NCI-H2196 (cell line): ENCODE results near the gene LRRC4.
A peak's percentile ranks its signal among the peaks of the same experiment; 100 is the strongest.

Experiments
- DNase-seq: peaks from one replicate; lab custom pipeline; 2025; ENCODE audit not compliant: unreplicated experiment; lab: John Stamatoyannopoulos, UW

The LRRC4 gene, protein sequence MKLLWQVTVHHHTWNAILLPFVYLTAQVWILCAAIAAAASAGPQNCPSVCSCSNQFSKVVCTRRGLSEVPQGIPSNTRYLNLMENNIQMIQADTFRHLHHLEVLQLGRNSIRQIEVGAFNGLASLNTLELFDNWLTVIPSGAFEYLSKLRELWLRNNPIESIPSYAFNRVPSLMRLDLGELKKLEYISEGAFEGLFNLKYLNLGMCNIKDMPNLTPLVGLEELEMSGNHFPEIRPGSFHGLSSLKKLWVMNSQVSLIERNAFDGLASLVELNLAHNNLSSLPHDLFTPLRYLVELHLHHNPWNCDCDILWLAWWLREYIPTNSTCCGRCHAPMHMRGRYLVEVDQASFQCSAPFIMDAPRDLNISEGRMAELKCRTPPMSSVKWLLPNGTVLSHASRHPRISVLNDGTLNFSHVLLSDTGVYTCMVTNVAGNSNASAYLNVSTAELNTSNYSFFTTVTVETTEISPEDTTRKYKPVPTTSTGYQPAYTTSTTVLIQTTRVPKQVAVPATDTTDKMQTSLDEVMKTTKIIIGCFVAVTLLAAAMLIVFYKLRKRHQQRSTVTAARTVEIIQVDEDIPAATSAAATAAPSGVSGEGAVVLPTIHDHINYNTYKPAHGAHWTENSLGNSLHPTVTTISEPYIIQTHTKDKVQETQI

GRCh38 chr7:128030654-128031611 is at the start of gene LRRC4:
Gene LRRC4 (minus strand): TSS chr7:128031437. CDS start chr7:128030640, 797 bp downstream.
- peak; percentile 59 for DNase-seq

- DNase-seq, result no peak
These were observed 48.9 kb upstream of the LRRC4 start for GRCh38 chr7:128080169-128080568.

DNA sequence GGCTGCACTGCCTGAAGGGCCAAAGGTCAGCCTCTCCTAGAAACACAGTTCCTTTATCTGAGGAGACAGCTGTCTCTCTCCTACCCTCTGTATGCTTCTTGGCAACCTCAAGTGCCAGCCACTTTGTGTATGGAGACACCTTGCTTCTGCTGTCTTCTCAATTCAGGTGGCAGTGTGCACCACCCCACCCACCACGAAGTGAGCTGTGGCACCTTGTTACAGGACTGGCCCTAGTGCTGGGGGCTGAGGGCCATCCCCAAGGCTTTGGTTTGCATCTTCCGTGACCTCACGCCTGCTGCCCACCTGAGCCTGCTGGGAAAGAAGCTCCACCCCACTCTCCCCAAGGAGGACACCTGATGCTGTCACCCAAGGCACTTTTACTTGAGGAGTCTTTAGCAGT is 47.1 kb upstream of the LRRC4 start:
- no peak for DNase-seq

DNA sequence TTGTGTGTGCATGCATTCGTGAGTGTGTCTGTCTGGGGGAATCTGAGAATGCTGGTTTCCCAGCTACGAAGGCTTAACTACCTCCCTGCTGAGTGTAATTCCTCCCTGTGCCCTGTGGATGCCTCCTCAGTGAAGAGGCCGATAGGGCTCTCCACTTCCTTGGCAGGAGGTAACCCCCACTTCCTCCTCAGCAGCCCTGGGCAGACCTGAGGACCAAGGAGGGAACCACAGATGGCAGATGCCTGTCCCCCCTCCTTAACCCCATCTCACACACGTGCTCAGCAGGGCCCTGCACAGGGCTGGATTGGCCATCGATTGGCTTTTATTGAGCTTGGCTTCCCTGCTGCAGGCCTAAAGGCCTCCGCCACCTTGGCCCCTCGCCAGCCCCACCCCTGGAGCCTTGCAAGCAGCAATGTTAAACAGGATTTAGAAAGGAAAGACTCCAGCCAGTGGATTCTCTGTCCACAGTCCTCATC is 45.6 kb upstream of the LRRC4 start:
- peak; percentile 65 for DNase-seq

DNA sequence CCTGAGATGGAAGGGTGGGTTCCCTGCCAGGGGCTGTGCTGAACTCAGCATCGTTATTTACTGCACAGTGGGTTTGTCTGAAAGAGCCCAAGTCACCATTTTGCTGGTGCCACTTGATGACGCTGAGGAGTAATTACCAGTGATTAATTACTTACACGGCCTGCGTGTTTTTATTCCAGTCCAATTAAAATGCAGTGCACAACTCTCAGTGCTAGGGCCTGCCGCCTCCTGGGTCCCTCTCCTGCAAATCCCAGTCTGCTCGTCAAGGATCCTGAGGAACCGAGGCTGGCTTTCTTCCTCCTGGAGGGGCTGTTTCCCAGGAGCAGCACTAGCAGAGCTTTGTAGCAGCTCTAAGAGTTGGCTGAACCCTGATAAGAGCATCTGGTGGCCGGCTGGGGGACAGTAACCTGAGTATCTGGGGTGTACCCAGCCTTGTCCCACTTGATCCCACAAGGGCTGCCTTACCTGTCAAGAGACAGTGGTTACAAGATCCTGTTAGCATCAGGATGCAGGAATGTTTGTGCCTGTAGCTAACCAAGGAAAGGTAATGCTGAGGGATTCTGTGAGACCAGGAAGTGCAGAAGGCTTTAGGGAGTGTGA is 45.1 kb upstream of the LRRC4 start:
- DNase-seq, result no peak

GRCh38 chr7:128075242-128076095 is 44.2 kb upstream of the LRRC4 start:
- DNase-seq, result no peak

GRCh38 chr7:128074736-128075135 is 43.5 kb upstream of the LRRC4 start:
- DNase-seq, result no peak

GRCh38 chr7:128074336-128074735 is 43.1 kb upstream of the LRRC4 start:
- DNase-seq, result no peak

DNA sequence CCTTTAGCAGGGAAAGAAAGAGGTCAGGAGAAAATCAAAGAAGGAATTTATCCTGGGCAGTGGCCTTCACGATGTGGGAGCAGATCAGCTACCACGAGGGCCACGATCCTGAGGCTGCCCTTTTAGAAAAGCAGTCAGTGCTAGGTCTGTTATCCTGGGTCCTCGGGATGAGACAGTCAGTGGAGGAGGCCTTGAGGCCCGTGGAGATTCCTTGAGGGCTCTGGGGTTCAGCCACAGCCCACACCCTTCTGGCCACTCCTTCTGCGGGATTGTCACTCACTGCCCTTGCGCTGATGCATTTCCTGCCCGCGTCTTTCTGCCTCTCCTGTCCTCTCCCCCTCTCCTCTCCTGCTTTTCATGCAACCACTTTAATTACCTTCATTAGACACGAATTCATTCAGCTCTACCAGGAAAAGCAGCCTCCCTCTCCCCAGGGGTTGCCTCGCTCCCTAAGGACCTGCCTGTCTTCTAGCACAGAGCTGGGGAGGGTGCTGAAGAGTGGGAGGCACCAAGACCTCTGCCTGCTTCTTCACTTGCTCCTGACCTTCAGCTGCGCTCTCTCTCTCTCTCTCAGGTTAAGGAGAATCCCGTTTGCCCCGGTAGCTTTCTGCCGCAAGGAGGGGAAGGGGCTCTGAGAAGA is 42.6 kb upstream of the LRRC4 start:
- no peak for DNase-seq

DNA sequence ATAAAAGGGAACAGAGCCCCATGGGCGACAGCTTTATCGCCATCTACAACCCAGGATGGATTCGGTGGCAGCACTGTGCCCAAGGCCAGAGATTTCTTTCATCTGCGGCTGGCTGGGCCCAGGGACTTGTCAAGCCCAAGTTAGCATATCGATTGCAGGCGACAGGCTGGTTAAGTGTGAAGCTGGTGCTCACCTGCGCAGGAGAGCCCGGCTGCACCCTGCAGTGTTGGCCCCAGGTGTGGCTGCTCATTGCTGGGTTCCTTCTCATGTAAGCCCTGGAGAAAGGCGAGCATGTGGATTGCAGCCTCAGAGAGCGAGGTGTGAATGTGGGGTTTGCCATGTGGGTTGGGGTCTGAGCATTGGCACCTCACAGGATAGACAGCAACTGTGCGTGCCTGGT is 40.6 kb upstream of the LRRC4 start:
- no peak for DNase-seq

- no peak for DNase-seq
These were observed 40.1 kb upstream of the LRRC4 start for GRCh38 chr7:128071376-128071775.

GRCh38 chr7:128069373-128070364 is 38.4 kb upstream of the LRRC4 start:
- no peak for DNase-seq

GRCh38 chr7:128068785-128069184 is 37.5 kb upstream of the LRRC4 start:
- DNase-seq, result no peak

DNA sequence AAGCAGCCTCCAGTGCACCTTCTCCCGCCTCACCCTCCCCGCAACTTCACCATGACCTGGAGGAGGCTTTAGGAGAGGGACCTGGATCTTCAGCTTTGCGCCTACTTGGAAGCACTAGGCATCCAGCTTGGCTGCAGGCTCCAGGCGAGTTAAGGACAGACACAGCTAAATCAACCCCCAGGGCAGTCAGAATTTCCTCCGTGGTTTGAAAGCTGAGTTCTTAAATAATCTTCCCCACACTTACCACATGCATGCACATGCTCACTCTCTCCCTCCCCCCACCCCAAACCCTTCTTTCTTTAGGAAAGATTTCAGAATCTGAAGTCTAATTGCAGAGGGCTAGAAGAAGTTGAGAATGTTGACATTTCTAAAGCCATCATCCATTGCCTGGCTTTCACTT is 36.7 kb upstream of the LRRC4 start:
- DNase-seq, result no peak

DNA sequence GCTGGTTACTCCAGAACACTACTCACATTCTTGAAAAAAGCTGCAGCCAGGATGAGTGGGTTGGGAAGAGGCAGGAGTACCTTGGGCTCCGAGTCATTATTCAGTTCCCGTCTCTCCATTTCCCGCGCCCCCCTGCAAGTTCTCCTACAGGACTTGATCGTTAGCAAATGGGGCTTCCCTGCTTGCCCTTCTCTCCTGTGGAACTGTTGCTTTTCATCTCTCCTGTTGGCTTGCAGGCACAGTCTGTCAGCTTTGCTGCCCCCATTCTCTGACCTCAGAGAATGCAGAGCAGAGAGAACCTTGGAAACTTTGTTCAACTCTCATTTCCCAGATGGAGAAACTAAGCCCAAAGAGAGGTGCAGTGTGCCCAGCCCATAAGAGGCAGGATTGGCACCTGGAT is 35.6 kb upstream of the LRRC4 start:
- no peak for DNase-seq

GRCh38 chr7:128066395-128066794 is 35.2 kb upstream of the LRRC4 start:
- DNase-seq, result no peak

- no peak for DNase-seq
These were observed 34.6 kb upstream of the LRRC4 start for GRCh38 chr7:128065872-128066271.

DNA sequence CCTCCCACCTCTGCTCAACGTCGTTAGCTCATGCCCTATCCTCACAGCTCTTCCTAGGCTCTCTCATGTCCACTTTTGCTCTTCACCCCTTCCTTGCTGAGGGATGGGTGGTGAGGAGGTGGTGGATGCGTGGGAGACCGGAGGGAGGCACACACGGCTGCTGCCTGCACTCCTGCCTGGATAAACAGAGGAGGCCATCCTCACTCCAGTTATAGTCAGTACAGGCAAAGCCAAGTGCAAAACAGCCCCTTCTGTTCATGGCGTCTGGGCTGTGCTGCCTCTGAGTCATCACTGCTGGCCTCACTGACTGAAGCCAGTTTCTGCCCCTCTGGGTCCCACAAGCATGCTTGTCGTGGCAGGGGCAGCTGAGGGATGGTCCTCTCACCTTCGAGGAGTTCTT is 31.9 kb upstream of the LRRC4 start:
- no peak for DNase-seq
